ENCODE measurements around the gene SLC22A23.

GRCh38 chr6:3245216-3245615 is 211.6 kb downstream of the SLC22A23 start:
- TF ChIP-seq, protein P1, sequence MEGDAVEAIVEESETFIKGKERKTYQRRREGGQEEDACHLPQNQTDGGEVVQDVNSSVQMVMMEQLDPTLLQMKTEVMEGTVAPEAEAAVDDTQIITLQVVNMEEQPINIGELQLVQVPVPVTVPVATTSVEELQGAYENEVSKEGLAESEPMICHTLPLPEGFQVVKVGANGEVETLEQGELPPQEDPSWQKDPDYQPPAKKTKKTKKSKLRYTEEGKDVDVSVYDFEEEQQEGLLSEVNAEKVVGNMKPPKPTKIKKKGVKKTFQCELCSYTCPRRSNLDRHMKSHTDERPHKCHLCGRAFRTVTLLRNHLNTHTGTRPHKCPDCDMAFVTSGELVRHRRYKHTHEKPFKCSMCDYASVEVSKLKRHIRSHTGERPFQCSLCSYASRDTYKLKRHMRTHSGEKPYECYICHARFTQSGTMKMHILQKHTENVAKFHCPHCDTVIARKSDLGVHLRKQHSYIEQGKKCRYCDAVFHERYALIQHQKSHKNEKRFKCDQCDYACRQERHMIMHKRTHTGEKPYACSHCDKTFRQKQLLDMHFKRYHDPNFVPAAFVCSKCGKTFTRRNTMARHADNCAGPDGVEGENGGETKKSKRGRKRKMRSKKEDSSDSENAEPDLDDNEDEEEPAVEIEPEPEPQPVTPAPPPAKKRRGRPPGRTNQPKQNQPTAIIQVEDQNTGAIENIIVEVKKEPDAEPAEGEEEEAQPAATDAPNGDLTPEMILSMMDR (IDR thresholded peaks at IDR 0.05): no peak
- TF ChIP-seq POLR2A (IDR thresholded peaks at IDR 0.05): no peak
